Heart right ventricle (tissue), 16 donors: Measurements from ENCODE around the gene SLC25A13. TPM values are rescaled to one million over a fixed set of nuclear protein-coding genes. Genes with fewer than 3 reads are reported as not detected.

Source experiments
- ATAC-seq, 8 donors: fragments of 200-7000 bp; cut with Tn5 transposase; one replicate each; pipeline ENCODE4 v1.9.1; 2020; ENCODE audit warnings: mild to moderate bottlenecking in 8 of 8, moderate library complexity in 8 of 8, moderate number of reproducible peaks in 1 of 8
- DNase-seq, 2 donors: peaks; one replicate each; pipeline ENCODE4 v3.0.0-alpha.2; 2020
- H3K27ac ChIP-seq, 10 donors: fragments of 200-600 bp; sonication (generic) in 2 of 10; one replicate each; pipeline versions ENCODE4 v1.5.0 to v1.8.0; 2020 to 2022; ENCODE audit warnings: mild to moderate bottlenecking in 3 of 10
- H3K27me3 ChIP-seq, 7 donors: fragments of 200-600 bp; one replicate each; pipeline ENCODE4 v1.8.0; 2021 to 2022; ENCODE audit warnings: mild to moderate bottlenecking in 2 of 7
- H3K36me3 ChIP-seq, 9 donors: fragments of 200-600 bp; sonication (generic) in 1 of 9; one replicate each; pipeline versions ENCODE4 v1.5.0 to v1.8.0; 2020 to 2022; ENCODE audit warnings: mild to moderate bottlenecking in 2 of 9
- H3K4me1 ChIP-seq, 9 donors: fragments of 200-600 bp; sonication (generic) in 1 of 9; one replicate each; pipeline versions ENCODE4 v1.5.0 to v1.8.0; 2020 to 2022; ENCODE audit warnings: mild to moderate bottlenecking in 4 of 9
- H3K4me3 ChIP-seq, 10 donors: fragments of 200-600 bp; sonication (generic) in 2 of 10; one replicate each; pipeline versions ENCODE4 v1.5.0 to v1.8.0; 2020 to 2022; ENCODE audit warnings: mild to moderate bottlenecking in 7 of 10, moderate library complexity in 2 of 10
- H3K9me3 ChIP-seq, 11 donors: fragments of 200-600 bp in 10 of 11; sonication (generic) in 2 of 11; one replicate each; pipeline versions ENCODE4 v1.5.0 to v1.8.0; 2013 to 2022; ENCODE audit warnings: mild to moderate bottlenecking in 2 of 11, control low read depth in 1 of 11, moderate library complexity in 1 of 11
- WGBS, 2 donors: extraction: QIAGEN DNeasy Blood & Tissue Kit; methylation state at CpG; one replicate each; pipeline ENCODE4 v1.1.7; 2013; ENCODE audit warnings: inconsistent platforms in 1 of 2; 5-methylcytosine and 5-hydroxymethylcytosine counted together
- intact Hi-C, 10 donors: fragments of 100-400 bp; cut with DNase I; formaldehyde crosslinking; loops; one replicate each; pipeline versions ENCODE4 v1.11.1 to v1.14.2; 2022
- polyA plus RNA-seq, 2 donors: library from polyadenylated mRNA; stranded (reverse); fragments of 200-250 nt; gene quantifications; one replicate each; pipeline ENCODE4 v1.2.3, GENCODE V29; 2013
- total RNA-seq, 10 donors: library from RNA; stranded (reverse); fragmentation: NEBNext Ultra II Directional in 3 of 10; extraction: Animal tissue kit (Norgen Biotek cat#: 25700) in 3 of 10; gene quantifications; one replicate each; pipeline versions ENCODE4 v1.2.1 to v1.2.4, GENCODE V29; 2021 to 2023
- TF ChIP-seq, protein P1 (sequence below), 9 donors: fragments of 200-600 bp; sonication (generic) in 2 of 9; IDR thresholded peaks; one replicate each; pipeline versions ENCODE4 v1.5.0 to v1.8.0; 2021 to 2022; ENCODE audit warnings: antibody characterized with exemption in 9 of 9, mild to moderate bottlenecking in 5 of 9, moderate library complexity in 1 of 9
- donor health status: Arrhythmogenic right ventricular cardiomyopathy.
- donor health status: ischemic (EF 13 %, LVEDD 7.1; RV severe dilation, severe dysfunction).
- donor health status: healthy with polysubstance abuse.
- donor health status: DM: no; HTN: yes; CAD: no.
- donor health status: DM: no; HTN: no; CAD: no.
- donor health status: ischemic (EF 25% LVEDD 6.9; RV normal size, moderate dysfunction).
- donor health status: ischemic (EF 25% LVEDD 5.7; RV mildly dilated, moderate dysfunction).
- donor health status: healthy.
- donor health status: DM: yes; HTN: yes; CAD: no.
- donor health status: Ischemic cardiomyopathy.
- donor health status: ischemic (EF 35%, LVEDD 5.7; RV mildly dilated, moderate dysfunction).
- donor health status: nonischemic (EF 11% LVEDD 7.7; RV severe dilation, severe dysfunction).
- donor health status: DM: yes; HTN: yes; CAD: no.
- donor health status: PGD.
- donor health status: ischemic (EF 29% LVEDD 5.4; RV normal size, mild dysfunction).
- donor health status: nonischemic (EF 23%, LVEDD 6.1; RV moderate dilation, normal function).

Gene SLC25A13
- total and polyA plus RNA-seq, 12 donors, result 5.2 to 15.3 (median 8.7) TPM

DNA sequence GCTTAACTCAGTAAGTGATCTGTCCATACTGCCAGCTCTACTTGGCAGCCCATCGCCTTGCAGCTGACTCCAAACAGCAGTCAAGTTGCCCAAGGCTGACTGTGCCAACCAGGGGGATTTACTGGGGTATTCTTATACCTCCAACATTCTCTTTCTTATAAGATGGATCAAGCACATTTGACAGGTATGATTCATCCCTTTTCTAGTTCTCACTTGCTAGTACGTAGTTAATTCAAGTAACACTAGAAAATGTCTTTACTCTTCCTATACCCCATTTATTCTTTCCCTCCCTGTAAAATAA is 77.0 kb downstream of the SLC25A13 start:
- ATAC-seq (no peak), DNase-seq (no peak)
- WGBS, 2 donors, result 82 to 83% methylated on average over 2 of the region's 2 CpGs
- Histone ChIP-seq H3K27me3 (no peaks in the 10 kb centered on the region), H3K4me1 (peaks cover 0 to 34% (median 3%) of the 10 kb centered on the region in 9 donors), H3K9me3 (no peaks in the 10 kb centered on the region), H3K36me3 (no peaks in the 10 kb centered on the region), H3K27ac (no peak overlapping the region), H3K4me3 (no peak overlapping the region)
- intact Hi-C loops, result loop anchor here in 1 of 10 donors (10.0 kb wide), 1 partner anchor 70 kb away; no protein-coding TSS in a partner anchor
- TF ChIP-seq, protein P1, sequence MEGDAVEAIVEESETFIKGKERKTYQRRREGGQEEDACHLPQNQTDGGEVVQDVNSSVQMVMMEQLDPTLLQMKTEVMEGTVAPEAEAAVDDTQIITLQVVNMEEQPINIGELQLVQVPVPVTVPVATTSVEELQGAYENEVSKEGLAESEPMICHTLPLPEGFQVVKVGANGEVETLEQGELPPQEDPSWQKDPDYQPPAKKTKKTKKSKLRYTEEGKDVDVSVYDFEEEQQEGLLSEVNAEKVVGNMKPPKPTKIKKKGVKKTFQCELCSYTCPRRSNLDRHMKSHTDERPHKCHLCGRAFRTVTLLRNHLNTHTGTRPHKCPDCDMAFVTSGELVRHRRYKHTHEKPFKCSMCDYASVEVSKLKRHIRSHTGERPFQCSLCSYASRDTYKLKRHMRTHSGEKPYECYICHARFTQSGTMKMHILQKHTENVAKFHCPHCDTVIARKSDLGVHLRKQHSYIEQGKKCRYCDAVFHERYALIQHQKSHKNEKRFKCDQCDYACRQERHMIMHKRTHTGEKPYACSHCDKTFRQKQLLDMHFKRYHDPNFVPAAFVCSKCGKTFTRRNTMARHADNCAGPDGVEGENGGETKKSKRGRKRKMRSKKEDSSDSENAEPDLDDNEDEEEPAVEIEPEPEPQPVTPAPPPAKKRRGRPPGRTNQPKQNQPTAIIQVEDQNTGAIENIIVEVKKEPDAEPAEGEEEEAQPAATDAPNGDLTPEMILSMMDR (IDR thresholded peaks at IDR 0.05), result no peak

DNA sequence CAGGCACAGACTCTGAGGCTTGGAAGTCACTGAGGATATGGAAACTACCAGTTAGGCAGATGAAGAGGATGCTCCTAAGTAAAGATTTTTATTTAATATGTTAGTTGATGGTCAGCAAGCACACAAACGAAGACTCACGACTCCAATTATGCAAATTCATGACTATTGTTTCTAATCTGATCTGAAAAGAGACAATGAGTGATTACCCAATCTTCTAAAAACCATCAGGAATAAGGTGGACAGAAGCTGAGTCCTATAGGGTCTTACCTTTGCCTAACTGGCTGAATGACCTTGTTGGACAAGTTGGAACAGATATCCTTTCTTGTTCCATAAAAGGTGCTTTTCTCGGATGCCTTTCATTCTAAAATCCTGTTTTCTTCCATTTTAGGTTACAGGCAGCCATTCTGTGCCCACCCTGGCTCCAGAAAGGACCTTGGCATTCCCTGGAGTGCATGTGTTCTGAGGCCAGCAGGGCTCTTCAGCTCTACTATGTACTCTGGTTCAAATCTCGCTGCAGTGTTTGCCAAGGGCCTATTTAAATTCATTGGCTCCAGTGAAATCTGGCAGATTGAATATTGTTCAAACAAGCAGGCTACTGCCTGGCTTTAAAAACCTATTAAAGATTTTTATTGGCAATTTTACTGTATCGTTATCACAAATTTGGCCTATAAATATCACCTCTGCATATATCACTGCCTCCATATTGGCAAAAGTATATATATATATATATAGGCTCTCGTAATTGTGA is 77.5 kb downstream of the SLC25A13 start:
- Histone ChIP-seq H3K9me3 (no peaks in the 10 kb centered on the region), H3K4me3 (no peak overlapping the region), H3K27ac (no peak overlapping the region), H3K36me3 (no peaks in the 10 kb centered on the region), H3K4me1 (peaks cover 0 to 34% (median 3%) of the 10 kb centered on the region in 9 donors), H3K27me3 (no peaks in the 10 kb centered on the region)
- intact Hi-C loops, result loop anchor here in 1 of 10 donors (10.0 kb wide), 1 partner anchor 70 kb away; no protein-coding TSS in a partner anchor
- TF ChIP-seq, protein P1 (IDR thresholded peaks at IDR 0.05), result no peak
- no peak for DNase-seq
- ATAC-seq, result no peak
- 74 to 81% methylated on average over 6 of the region's 6 CpGs for WGBS, 2 donors

DNA sequence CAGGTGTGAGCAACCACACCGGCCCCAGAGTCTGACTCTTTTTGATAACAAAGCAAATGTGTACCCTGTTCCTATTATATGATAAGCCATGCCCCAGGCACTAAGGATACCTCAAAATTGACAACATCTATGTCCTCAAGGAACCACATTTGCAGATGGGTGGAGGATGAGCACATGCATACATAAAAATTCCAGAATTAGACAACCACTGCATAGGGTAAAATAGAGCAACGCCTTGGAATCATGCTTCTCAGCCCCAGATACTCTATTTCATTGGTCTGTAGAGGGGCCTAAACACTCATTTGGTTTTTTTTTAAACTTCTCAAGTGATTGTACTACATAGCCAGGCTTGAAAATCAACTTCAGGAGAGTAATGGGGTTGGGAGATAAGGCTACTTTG is 78.7 kb downstream of the SLC25A13 start:
- no peak for DNase-seq
- H3K9me3 ChIP-seq, result no peaks in the 10 kb centered on the region

DNA sequence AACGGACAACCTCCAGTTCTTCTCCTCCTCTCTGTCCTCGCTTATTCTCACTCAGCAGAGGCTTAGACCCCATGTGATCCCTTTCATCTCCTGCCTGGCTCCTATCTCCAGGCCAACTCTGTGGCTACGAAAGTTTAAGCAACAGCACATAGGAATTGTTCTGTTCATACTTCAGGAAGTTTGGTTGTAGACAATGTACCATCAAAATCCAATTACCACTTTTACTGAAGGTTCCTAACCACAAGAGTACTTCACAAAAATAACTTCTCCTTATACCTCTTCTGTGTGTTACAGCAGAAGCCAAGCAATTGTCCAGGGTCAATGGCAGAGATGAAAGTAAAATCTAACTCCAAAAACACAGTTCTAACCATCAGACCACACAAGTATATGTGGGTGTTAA is 80.0 kb downstream of the SLC25A13 start:
- Histone ChIP-seq H3K27me3 (no peaks in the 10 kb centered on the region), H3K4me1 (peaks cover 0 to 58% (median 16%) of the 10 kb centered on the region in 9 donors), H3K9me3 (no peaks in the 10 kb centered on the region), H3K4me3 (no peak overlapping the region), H3K27ac (no peak overlapping the region), H3K36me3 (no peaks in the 10 kb centered on the region)
- ATAC-seq, result no peak
- WGBS, 2 donors, result 86 to 92% methylated on average over 3 of the region's 3 CpGs
- intact Hi-C loops, result loop anchor here in 1 of 10 donors (10.0 kb wide), 1 partner anchor 73 kb away; no protein-coding TSS in a partner anchor
- DNase-seq, result no peak
- TF ChIP-seq, protein P1 (IDR thresholded peaks at IDR 0.05), result no peak

More for the DNA sequence above, 78.7 kb downstream of the SLC25A13 start:
- no peak for ATAC-seq
- H3K27ac ChIP-seq, result no peak overlapping the region
- WGBS, 2 donors, result 93 to 98% methylated on average over 2 of the region's 2 CpGs
- TF ChIP-seq, protein P1 (IDR thresholded peaks at IDR 0.05), result no peak
- intact Hi-C loops, result loop anchor here in 1 of 10 donors (10.0 kb wide), 1 partner anchor 72 kb away; no protein-coding TSS in a partner anchor
- H3K36me3 ChIP-seq, result no peaks in the 10 kb centered on the region
- no peak overlapping the region for H3K4me3 ChIP-seq
- H3K27me3 ChIP-seq, result no peaks in the 10 kb centered on the region
- peaks cover 0 to 44% (median 9%) of the 10 kb centered on the region in 9 donors for H3K4me1 ChIP-seq
